Esophagus squamous epithelium (tissue), 5 donors: Measurements from ENCODE around the gene CDCP1. TPM values are rescaled to one million over a fixed set of nuclear protein-coding genes. Genes with fewer than 3 reads are reported as not detected.

Source experiments
- DNase-seq: peaks from one replicate; lab custom pipeline; 2025; lab: John Stamatoyannopoulos, UW
- H3K27ac ChIP-seq, 4 donors: fragments of 200-600 bp; sonication (generic); one replicate each; pipeline ENCODE4 v1.5.1; 2016 to 2019; ENCODE audit warnings: mild to moderate bottlenecking in 1 of 4
- H3K27me3 ChIP-seq, 4 donors: fragments of 200-600 bp; sonication (generic); 1 replicate in 3 of 4; 2 replicates in 1 of 4; pipeline versions ENCODE4 v1.5.1 to v1.6.0; 2017 to 2021; ENCODE audit warnings: antibody characterized with exemption in 1 of 4
- H3K36me3 ChIP-seq, 3 donors: fragments of 200-600 bp; sonication (generic); one replicate each; pipeline ENCODE4 v1.5.1; 2016 to 2019
- H3K4me1 ChIP-seq, 3 donors: fragments of 200-600 bp; sonication (generic); one replicate each; pipeline ENCODE4 v1.5.1; 2017 to 2019
- H3K4me3 ChIP-seq, 4 donors: fragments of 200-600 bp; sonication (generic); 1 replicate in 3 of 4; 2 replicates in 1 of 4; pipeline ENCODE4 v1.5.1; 2016 to 2019; ENCODE audit warnings: mild to moderate bottlenecking in 2 of 4, moderate library complexity in 1 of 4
- H3K9me3 ChIP-seq, 3 donors: fragments of 200-600 bp; sonication (generic); one replicate each; pipeline ENCODE4 v1.5.1; 2016 to 2019
- POLR2A ChIP-seq, 4 donors: fragments of 450-650 bp; IDR thresholded peaks; one replicate each; pipeline ENCODE4 v1.6.1; 2017; ENCODE audit warnings: antibody characterized with exemption in 4 of 4, mild to moderate bottlenecking in 4 of 4, moderate library complexity in 3 of 4
- whole genome bisulfite sequencing, 2 donors: methylation state at CpG; one replicate each; pipeline ENCODE4 v1.1.5; 2018; 5-methylcytosine and 5-hydroxymethylcytosine counted together
- intact Hi-C: fragments of 100-400 bp; cut with DNase I; formaldehyde crosslinking; loops from one replicate; pipeline ENCODE4 v1.15.0; 2022
- total RNA-seq, 4 donors: library from RNA; depleted of rRNA; stranded (reverse); fragments of >200 nt; gene quantifications; one replicate each; pipeline ENCODE4 v1.1.0, GENCODE V29; 2016
- TF ChIP-seq, protein P1 (sequence below), 6 experiments: fragments of 450-650 bp in 4 of 6; fragments of 200-600 bp in 2 of 6; sonication (generic) in 2 of 6; IDR thresholded peaks; one replicate each; pipeline ENCODE4 v1.5.1; 2016 to 2019; ENCODE audit warnings: antibody characterized with exemption in 6 of 6, mild to moderate bottlenecking in 4 of 6, moderate library complexity in 4 of 6
- donor health status: DM: yes; HTN: yes; CAD: no.

CDCP1 gene
- total RNA-seq, 4 donors from 2014 or later, result 35.7 to 95.4 (median 54.6) TPM

DNA sequence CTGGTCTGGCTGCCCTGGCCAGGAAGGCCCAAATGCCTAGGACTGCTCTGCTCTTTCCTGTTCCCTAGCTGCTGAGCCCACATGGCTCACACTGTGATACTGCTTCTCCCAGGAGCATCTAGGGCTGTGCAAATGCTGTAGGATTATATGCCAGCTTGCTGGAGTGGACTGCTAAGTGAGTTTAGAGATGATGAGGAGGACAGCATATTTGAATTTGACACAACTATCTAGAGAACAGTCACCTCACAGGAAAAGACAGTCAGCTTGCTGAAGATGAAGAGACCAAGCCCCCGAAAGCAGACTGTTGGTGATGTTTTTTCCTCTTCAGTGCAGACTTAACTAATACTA, 80.8 kb downstream of the CDCP1 start:
- TF ChIP-seq, protein P1, sequence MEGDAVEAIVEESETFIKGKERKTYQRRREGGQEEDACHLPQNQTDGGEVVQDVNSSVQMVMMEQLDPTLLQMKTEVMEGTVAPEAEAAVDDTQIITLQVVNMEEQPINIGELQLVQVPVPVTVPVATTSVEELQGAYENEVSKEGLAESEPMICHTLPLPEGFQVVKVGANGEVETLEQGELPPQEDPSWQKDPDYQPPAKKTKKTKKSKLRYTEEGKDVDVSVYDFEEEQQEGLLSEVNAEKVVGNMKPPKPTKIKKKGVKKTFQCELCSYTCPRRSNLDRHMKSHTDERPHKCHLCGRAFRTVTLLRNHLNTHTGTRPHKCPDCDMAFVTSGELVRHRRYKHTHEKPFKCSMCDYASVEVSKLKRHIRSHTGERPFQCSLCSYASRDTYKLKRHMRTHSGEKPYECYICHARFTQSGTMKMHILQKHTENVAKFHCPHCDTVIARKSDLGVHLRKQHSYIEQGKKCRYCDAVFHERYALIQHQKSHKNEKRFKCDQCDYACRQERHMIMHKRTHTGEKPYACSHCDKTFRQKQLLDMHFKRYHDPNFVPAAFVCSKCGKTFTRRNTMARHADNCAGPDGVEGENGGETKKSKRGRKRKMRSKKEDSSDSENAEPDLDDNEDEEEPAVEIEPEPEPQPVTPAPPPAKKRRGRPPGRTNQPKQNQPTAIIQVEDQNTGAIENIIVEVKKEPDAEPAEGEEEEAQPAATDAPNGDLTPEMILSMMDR (IDR thresholded peaks at IDR 0.05), result no peak
- no peak for TF ChIP-seq POLR2A (IDR thresholded peaks at IDR 0.05)
- 92% methylated on average over 1 of the region's 1 CpG for WGBS, 2 donors
- intact Hi-C loops, result no loop called here
- no peaks in the 10 kb centered on the region for H3K36me3 ChIP-seq
- no peak overlapping the region for H3K4me3 ChIP-seq
- H3K9me3 ChIP-seq, result no peaks in the 10 kb centered on the region
- DNase-seq, result no peak
- no peaks in the 10 kb centered on the region for H3K27me3 ChIP-seq
- H3K27ac ChIP-seq, result peak overlapping the region in 2 of 4 donors; percentile 2 to 70
- H3K4me1 ChIP-seq, result peaks cover 0 to 12% (median 7%) of the 10 kb centered on the region in 3 donors

- Histone ChIP-seq H3K27ac (peak overlapping the region in 2 of 4 donors; percentile 55 to 70), H3K9me3 (no peaks in the 10 kb centered on the region), H3K4me1 (peaks cover 0 to 12% (median 7%) of the 10 kb centered on the region in 3 donors), H3K4me3 (peak overlapping the region in 1 of 4 donors; percentile 10), H3K27me3 (no peaks in the 10 kb centered on the region), H3K36me3 (no peaks in the 10 kb centered on the region)
- intact Hi-C loops, result no loop called here
- DNase-seq, result no peak
- WGBS, 2 donors, result 50 to 57% methylated on average over 12 of the region's 12 CpGs
- TF ChIP-seq, protein P1 (IDR thresholded peaks at IDR 0.05), result no peak
- no peak for TF ChIP-seq POLR2A (IDR thresholded peaks at IDR 0.05)
Observed at GRCh38 chr3:45064512-45065372, 81.4 kb downstream of the CDCP1 start.

DNA sequence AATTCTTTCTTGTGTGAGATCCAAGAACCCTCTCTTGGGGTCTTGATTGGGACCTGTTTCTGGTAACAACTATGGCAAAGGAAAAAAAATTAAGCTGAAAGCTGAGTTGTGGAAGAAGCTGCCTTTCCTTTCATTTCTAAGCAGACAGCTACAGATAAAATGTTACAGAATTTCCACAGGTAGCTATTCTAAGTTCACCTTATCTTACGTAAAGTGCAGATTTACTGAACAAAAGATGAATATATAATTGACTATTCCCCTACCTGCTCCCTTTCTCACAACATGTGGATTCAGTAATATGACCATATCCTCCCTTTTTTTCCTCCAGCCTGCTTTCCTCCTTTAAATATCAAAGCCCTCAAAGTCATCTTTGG, 83.5 kb downstream of the CDCP1 start:
- no peak for TF ChIP-seq POLR2A (IDR thresholded peaks at IDR 0.05)
- TF ChIP-seq, protein P1 (IDR thresholded peaks at IDR 0.05), result no peak
- H3K36me3 ChIP-seq, result no peaks in the 10 kb centered on the region
- intact Hi-C loops, result no loop called here
- no peak overlapping the region for H3K4me3 ChIP-seq
- peak overlapping the region in 2 of 4 donors; percentile 33 to 54 for H3K27ac ChIP-seq
- no peak for DNase-seq
- no peaks in the 10 kb centered on the region for H3K27me3 ChIP-seq
- no peaks in the 10 kb centered on the region for H3K9me3 ChIP-seq
- 96 to 100% methylated on average over 1 of the region's 1 CpG for WGBS, 2 donors
- H3K4me1 ChIP-seq, result peaks cover 0 to 17% (median 10%) of the 10 kb centered on the region in 3 donors

DNA sequence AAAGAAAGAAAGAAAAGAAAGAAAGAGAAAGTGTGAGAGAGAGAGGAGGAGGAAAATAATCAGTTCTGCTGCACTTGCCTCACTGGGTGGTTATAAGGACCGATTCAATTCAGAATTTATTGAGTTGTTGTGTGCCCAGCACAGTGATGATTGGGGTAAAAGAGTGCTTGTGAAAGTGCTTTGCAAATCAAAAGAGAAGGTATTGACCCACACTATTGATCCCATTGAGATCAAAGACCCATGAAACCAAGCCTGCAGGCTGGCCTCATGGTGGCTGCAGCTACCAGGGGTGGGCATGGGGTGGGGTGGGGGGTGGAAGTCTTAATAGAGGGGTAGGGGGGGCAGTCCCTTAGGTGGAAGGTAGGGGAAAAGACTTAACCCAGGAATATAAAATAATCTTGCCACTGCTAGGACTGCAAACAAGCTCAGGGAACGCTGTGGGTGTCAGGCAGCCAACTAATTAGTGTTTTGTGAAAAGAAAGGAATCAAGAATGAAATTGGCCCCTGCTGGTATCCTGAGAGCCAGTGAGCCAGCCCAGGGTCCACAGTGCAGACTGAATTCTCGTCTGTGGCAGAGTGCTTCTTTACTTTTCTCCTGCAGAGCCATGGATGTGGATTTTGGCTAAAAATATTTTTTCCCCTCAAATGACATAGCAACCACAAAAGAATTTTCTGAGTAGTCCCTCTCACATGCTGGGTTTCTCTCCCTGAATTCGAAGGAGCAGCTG, 85.8 kb downstream of the CDCP1 start:
- H3K4me1 ChIP-seq, result peaks cover 0 to 40% (median 27%) of the 10 kb centered on the region in 3 donors
- WGBS, 2 donors, result 49 to 59% methylated on average over 4 of the region's 4 CpGs
- H3K27ac ChIP-seq, result peak overlapping the region in 1 of 4 donors; percentile 10
- no peak overlapping the region for H3K4me3 ChIP-seq
- DNase-seq, result no peak
- intact Hi-C loops, result no loop called here
- H3K27me3 ChIP-seq, result no peaks in the 10 kb centered on the region
- TF ChIP-seq POLR2A (IDR thresholded peaks at IDR 0.05), result no peak
- TF ChIP-seq, protein P1 (IDR thresholded peaks at IDR 0.05), result no peak
- no peaks in the 10 kb centered on the region for H3K36me3 ChIP-seq
- H3K9me3 ChIP-seq, result no peaks in the 10 kb centered on the region

GRCh38 chr3:45059132-45059531, 87.0 kb downstream of the CDCP1 start:
- intact Hi-C loops, result no loop called here
- Histone ChIP-seq H3K36me3 (no peaks in the 10 kb centered on the region), H3K4me3 (no peak overlapping the region), H3K9me3 (no peaks in the 10 kb centered on the region), H3K27ac (no peak overlapping the region), H3K27me3 (no peaks in the 10 kb centered on the region), H3K4me1 (peaks cover 0 to 41% (median 35%) of the 10 kb centered on the region in 3 donors)
- no peak for DNase-seq
- 80 to 85% methylated on average over 2 of the region's 2 CpGs for WGBS, 2 donors
- no peak for TF ChIP-seq POLR2A (IDR thresholded peaks at IDR 0.05)
- TF ChIP-seq, protein P1 (IDR thresholded peaks at IDR 0.05), result no peak
